ENCODE measurements around the gene BAHCC1. TPM values are rescaled to one million over a fixed set of nuclear protein-coding genes. Genes with fewer than 3 reads are reported as not detected.
A peak's percentile ranks its signal among the peaks of the same experiment; 100 is the strongest.

The BAHCC1 gene
- total RNA-seq, 2 donors from 2014 or later = 12.5 to 26.3 TPM

DNA sequence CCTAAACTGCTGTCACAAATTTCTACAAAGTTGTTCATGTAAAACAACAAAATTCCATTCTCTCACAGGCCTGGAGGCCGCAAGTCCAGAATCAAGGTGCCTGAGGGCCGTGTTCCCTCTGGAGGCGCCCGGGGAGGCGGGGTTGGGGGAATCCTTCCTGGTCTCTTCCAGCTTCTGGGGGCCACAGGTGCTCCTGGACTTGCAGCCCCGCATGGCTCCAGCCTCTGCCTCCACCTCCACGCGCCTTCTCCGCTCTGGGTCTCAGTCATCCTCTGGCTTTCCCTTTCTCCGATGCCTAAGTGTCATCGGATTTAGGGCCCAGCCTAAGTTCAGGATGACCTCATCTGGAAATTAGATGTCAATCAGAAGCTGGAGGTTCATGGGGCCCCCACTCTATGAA, 28.6 kb upstream of the BAHCC1 start:
- no peak for DNase-seq
- Histone ChIP-seq H3K27ac (no peak overlapping the region), H3K9me3 (no peaks in the 10 kb centered on the region), H3K9ac (ENCODE audit: low read depth in 2 of 2, low read length in 2 of 2) (peak overlapping the region in 1 of 2 donors; percentile 76), H3K4me1 (peaks cover 18% of the 10 kb centered on the region), H3K36me3 (no peaks in the 10 kb centered on the region), H3K4me3 (no peak overlapping the region), H3K27me3 (peaks cover 4% of the 10 kb centered on the region)
- TF ChIP-seq, protein P1, sequence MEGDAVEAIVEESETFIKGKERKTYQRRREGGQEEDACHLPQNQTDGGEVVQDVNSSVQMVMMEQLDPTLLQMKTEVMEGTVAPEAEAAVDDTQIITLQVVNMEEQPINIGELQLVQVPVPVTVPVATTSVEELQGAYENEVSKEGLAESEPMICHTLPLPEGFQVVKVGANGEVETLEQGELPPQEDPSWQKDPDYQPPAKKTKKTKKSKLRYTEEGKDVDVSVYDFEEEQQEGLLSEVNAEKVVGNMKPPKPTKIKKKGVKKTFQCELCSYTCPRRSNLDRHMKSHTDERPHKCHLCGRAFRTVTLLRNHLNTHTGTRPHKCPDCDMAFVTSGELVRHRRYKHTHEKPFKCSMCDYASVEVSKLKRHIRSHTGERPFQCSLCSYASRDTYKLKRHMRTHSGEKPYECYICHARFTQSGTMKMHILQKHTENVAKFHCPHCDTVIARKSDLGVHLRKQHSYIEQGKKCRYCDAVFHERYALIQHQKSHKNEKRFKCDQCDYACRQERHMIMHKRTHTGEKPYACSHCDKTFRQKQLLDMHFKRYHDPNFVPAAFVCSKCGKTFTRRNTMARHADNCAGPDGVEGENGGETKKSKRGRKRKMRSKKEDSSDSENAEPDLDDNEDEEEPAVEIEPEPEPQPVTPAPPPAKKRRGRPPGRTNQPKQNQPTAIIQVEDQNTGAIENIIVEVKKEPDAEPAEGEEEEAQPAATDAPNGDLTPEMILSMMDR (IDR thresholded peaks at IDR 0.05) = no peak
- intact Hi-C loops (cut with DNase I) = no loop called here

DNA sequence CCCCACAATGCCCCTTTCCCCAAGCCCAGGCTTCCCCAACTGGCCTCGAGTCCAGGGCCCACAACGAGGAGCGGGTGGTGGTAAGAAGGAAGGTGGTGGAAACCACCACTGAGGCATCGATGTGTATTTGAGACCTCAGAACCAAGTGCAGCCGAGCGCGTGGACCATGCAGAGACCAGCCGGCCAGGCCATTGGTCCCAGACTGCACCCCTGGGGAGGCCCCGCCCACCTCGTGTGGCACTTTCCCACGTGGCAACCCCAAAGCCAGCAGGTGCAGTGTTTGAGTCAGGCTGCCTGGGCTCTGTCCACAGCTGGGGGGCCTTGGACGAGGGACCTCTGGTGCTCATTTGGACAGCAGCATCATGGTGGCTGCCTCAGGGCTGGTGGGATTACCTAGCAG, 28.1 kb upstream of the BAHCC1 start:
- Histone ChIP-seq H3K27me3 (peaks cover 4% of the 10 kb centered on the region), H3K9me3 (no peaks in the 10 kb centered on the region), H3K36me3 (no peaks in the 10 kb centered on the region), H3K4me1 (peaks cover 18% of the 10 kb centered on the region), H3K27ac (no peak overlapping the region), H3K9ac (ENCODE audit: low read depth in 2 of 2, low read length in 2 of 2) (no peak overlapping the region), H3K4me3 (no peak overlapping the region)
- intact Hi-C loops (cut with DNase I) = no loop called here
- TF ChIP-seq, protein P1 (IDR thresholded peaks at IDR 0.05) = no peak
- no peak for DNase-seq

DNA sequence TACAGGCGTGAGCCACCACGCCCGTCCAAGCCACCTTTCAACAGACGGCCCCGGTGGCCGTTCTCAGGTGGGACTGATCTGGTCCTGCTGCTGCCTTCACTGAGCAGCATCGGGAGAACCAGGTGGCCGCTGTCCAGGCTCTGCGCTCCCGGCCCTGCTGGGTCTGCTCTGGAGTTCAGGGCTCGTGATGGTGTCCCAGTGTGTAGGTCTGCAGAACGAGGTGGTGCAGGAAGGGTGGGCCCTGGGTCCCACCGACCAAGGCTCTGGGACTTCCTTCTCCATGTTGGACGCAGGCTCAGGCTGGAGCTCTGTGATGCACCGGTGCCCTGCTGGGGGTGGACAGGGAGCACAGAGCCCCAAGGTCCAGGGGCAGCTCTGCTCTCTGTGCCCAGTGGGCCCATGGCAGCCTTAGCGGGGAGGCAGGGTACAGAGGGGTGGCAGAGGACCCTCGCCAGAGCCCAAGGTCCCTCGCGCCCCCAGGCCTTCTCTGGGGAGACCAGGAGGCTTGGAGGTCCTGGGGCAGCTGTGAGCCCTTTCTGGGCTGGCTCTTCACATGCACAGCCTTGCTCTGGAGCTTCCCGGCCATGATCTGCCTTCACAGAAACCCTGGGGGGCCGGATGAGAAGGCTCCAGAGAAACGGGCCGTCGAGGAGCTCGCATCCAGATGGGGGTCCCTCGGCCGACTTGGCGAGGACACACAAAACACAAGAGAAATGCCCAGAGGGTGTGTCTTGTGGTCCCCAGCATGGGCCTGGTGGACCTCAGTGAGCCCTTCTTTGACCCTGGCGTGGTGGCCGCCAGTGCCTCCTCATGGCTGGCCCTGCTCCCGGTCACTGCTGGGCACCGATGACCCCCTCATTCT, 26.9 kb upstream of the BAHCC1 start:
- Histone ChIP-seq H3K27me3 (peaks cover 4% of the 10 kb centered on the region), H3K9me3 (no peaks in the 10 kb centered on the region), H3K27ac (no peak overlapping the region), H3K9ac (ENCODE audit: low read depth in 2 of 2, low read length in 2 of 2) (no peak overlapping the region), H3K4me3 (no peak overlapping the region), H3K36me3 (no peaks in the 10 kb centered on the region), H3K4me1 (peaks cover 18% of the 10 kb centered on the region)
- DNase-seq = no peak
- TF ChIP-seq, protein P1 (IDR thresholded peaks at IDR 0.05) = no peak
- intact Hi-C loops (cut with DNase I) = no loop called here

DNA sequence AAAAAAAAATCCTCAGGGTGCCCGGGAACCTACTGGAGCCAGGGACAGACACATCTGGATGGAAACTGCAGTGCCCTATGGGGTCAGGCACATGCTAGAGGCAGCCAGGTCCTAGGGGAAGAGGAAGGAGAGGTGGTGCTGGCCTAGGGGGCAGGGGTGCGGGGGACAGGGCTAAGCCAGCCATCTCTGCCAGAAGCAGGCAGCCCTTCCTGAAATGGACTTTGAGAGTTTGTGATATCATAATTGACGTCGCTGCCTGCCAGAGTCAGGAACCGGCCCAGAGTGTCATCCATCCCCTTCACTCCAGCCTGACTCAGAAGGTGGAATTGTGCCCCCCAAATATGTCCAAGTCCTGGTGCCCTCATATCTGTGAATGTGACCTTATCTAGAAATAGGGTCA, 25.0 kb upstream of the BAHCC1 start:
- DNase-seq = no peak
- no peaks in the 10 kb centered on the region for H3K9me3 ChIP-seq
- no peak overlapping the region for H3K9ac ChIP-seq (ENCODE audit: low read depth in 2 of 2, low read length in 2 of 2)
- no peaks in the 10 kb centered on the region for H3K36me3 ChIP-seq
- H3K27me3 ChIP-seq = no peaks in the 10 kb centered on the region
- peaks cover 4% of the 10 kb centered on the region for H3K4me1 ChIP-seq
- TF ChIP-seq, protein P1 (IDR thresholded peaks at IDR 0.05) = no peak
- H3K4me3 ChIP-seq = no peak overlapping the region
- intact Hi-C loops (cut with DNase I) = no loop called here
- H3K27ac ChIP-seq = no peak overlapping the region

DNA sequence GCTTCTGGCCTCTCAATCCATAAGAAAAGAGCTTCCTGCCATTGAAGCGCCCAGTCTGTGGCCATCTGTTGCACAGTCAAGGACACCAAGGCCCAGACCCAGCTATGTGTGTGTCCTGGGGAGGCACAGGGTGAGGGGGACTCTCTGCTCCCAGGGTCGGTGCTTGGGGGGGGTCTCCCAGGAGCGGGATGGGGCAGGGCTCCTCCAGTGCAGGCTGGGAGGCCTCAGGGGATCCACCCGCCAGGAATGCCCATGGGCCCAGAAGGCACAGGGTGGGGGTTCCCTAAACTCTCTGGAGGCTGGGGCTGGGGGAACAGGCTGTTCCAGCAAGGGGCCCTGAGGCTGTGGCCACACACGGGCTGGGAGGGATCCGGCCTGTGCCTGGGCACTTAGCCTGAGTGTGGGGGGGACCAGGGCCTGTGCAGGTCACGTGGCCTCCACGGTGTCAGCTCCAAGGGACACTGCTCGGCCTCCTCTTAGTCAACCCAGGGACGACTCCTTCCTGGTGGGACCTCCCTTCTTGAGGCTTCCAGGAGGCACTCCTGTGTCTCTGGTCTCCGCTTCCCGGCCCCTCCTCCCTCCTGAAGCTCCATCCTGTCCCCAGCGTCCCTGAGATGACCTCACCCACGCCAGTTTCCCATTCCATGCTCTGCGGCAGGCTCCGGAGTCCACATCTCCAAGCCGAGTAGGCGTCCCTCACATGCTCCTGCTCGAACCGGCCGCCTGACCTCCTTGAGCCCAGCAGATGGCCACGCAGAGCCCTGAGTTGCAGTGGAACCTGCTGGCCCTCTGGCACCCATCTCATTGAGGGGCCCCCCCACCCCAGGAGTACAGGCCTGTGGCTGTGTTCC, 23.1 kb upstream of the BAHCC1 start:
- DNase-seq = no peak
- no peak overlapping the region for H3K27ac ChIP-seq

More for the DNA sequence above, 23.1 kb upstream of the BAHCC1 start:
- no peak overlapping the region for H3K9ac ChIP-seq (ENCODE audit: low read depth in 2 of 2, low read length in 2 of 2)
- no peaks in the 10 kb centered on the region for H3K4me1 ChIP-seq
- no peaks in the 10 kb centered on the region for H3K9me3 ChIP-seq
- H3K27me3 ChIP-seq = no peaks in the 10 kb centered on the region
- no peaks in the 10 kb centered on the region for H3K36me3 ChIP-seq
- H3K4me3 ChIP-seq = no peak overlapping the region
- intact Hi-C loops (cut with DNase I) = no loop called here
- TF ChIP-seq, protein P1 (IDR thresholded peaks at IDR 0.05) = peak; percentile 30

Measured in colonic mucosa (tissue), 4 donors.